Suprapubic skin (tissue), 3 donors: Measurements from ENCODE around the gene BTNL3.

ENCODE experiments used
- POLR2AphosphoS5 ChIP-seq, 3 donors: sonication (generic); formaldehyde crosslinking; IDR thresholded peaks; one replicate each; pipeline ENCODE4 v1.6.1; 2017; ENCODE audit warnings: antibody characterized with exemption in 3 of 3
- TF ChIP-seq, protein P1 (sequence below), 2 donors: fragments of 200-600 bp in 1 of 2; fragments of 450-650 bp in 1 of 2; sonication (generic) in 1 of 2; IDR thresholded peaks; one replicate each; pipeline ENCODE4 v1.5.1; 2016 to 2019; ENCODE audit warnings: antibody characterized with exemption in 2 of 2, mild to moderate bottlenecking in 1 of 2, moderate library complexity in 1 of 2

GRCh38 chr5:180988592-180988991, at the start of gene BTNL3:
- TF ChIP-seq POLR2AphosphoS5 (IDR thresholded peaks at IDR 0.05) = no peak
- TF ChIP-seq, protein P1, sequence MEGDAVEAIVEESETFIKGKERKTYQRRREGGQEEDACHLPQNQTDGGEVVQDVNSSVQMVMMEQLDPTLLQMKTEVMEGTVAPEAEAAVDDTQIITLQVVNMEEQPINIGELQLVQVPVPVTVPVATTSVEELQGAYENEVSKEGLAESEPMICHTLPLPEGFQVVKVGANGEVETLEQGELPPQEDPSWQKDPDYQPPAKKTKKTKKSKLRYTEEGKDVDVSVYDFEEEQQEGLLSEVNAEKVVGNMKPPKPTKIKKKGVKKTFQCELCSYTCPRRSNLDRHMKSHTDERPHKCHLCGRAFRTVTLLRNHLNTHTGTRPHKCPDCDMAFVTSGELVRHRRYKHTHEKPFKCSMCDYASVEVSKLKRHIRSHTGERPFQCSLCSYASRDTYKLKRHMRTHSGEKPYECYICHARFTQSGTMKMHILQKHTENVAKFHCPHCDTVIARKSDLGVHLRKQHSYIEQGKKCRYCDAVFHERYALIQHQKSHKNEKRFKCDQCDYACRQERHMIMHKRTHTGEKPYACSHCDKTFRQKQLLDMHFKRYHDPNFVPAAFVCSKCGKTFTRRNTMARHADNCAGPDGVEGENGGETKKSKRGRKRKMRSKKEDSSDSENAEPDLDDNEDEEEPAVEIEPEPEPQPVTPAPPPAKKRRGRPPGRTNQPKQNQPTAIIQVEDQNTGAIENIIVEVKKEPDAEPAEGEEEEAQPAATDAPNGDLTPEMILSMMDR (IDR thresholded peaks at IDR 0.05) = no peak
